NCI-H1436 (cell line): ENCODE results near the gene GJD4.

Source experiments
- DNase-seq: peaks from one replicate; lab custom pipeline; 2025; lab: John Stamatoyannopoulos, UW

The GJD4 gene

GRCh38 chr10:35579116-35579515 lies 26.0 kb upstream of the GJD4 start:
- no peak for DNase-seq

GRCh38 chr10:35579726-35580422 lies 25.3 kb upstream of the GJD4 start:
- no peak for DNase-seq

GRCh38 chr10:35580423-35580770 lies 24.7 kb upstream of the GJD4 start:
- DNase-seq, result no peak

- no peak for DNase-seq
Observed at GRCh38 chr10:35581655-35582054, 23.5 kb upstream of the GJD4 start.

- no peak for DNase-seq
Observed at GRCh38 chr10:35584946-35585345, 20.2 kb upstream of the GJD4 start.

- DNase-seq, result no peak
Observed at GRCh38 chr10:35585356-35585755, 19.8 kb upstream of the GJD4 start.

GRCh38 chr10:35585903-35586535 lies 19.1 kb upstream of the GJD4 start:
- DNase-seq, result no peak

GRCh38 chr10:35588836-35589235 lies 16.3 kb upstream of the GJD4 start:
- DNase-seq, result no peak

- no peak for DNase-seq
Observed at GRCh38 chr10:35592441-35592840, 12.7 kb upstream of the GJD4 start.

- DNase-seq, result no peak
Observed at GRCh38 chr10:35594115-35595079, 10.7 kb upstream of the GJD4 start.

GRCh38 chr10:35595106-35595505 lies 10.0 kb upstream of the GJD4 start:
- no peak for DNase-seq

GRCh38 chr10:35598379-35598778 lies 6.8 kb upstream of the GJD4 start:
- DNase-seq, result no peak

GRCh38 chr10:35600193-35600592 lies 4.9 kb upstream of the GJD4 start:
- DNase-seq, result no peak

GRCh38 chr10:35606430-35606829 lies 1.3 kb downstream of the GJD4 start:
- DNase-seq, result no peak

- DNase-seq, result no peak
Observed at GRCh38 chr10:35607475-35608327, 2.6 kb downstream of the GJD4 start.

- DNase-seq, result no peak
Observed at GRCh38 chr10:35608328-35608672, 3.2 kb downstream of the GJD4 start.

- no peak for DNase-seq
Observed at GRCh38 chr10:35611750-35612149, 6.6 kb downstream of the GJD4 start.

- DNase-seq, result no peak
Observed at GRCh38 chr10:35612385-35613106, 7.4 kb downstream of the GJD4 start.

GRCh38 chr10:35613107-35613440 lies 7.9 kb downstream of the GJD4 start:
- DNase-seq, result no peak

- no peak for DNase-seq
Observed at GRCh38 chr10:35613597-35614226, 8.6 kb downstream of the GJD4 start.

GRCh38 chr10:35614312-35614711 lies 9.2 kb downstream of the GJD4 start:
- no peak for DNase-seq
